Measurements from ENCODE around the gene CMC4.

The CMC4 gene, protein sequence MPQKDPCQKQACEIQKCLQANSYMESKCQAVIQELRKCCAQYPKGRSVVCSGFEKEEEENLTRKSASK

DNA sequence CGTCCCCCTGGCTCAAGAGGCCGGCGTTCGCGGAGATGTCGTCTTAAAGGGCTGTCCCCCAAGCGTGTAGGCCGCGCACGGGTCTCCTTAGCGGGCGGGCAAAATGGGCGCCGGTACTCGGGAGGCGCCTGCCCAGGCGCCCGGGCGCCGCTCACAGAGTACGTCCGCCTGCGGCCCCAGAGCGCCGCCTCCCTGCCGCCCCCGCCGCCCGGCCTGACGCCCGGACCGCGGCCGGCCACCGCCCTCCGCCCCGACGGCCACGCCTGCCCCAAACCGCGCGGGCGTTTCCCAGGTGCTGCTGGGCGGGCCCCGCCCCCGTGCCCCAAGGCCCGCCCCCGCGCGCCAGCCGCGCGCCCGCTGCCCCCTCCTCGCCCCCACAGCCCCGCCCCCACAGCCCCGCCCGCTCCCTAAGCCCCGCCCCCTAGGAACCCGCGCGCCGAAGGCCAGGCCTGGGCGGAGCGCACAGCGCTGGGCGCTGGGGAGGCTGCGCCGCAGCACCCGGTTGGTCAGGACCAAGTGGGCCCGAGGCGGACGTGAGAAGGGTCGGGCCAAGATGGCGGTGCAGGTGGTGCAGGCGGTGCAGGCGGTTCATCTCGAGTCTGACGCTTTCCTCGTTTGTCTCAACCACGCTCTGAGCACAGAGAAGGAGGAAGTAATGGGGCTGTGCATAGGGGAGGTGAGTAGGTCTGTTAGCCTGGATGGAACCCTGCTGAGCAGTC is at the start of gene CMC4, which contains the start of the genes BRCC3 and MTCP1:
Gene CMC4 (minus strand): TSS at position 162 of the 719 bp plus-strand sequence. CDS start 7,113 bp downstream, outside the sequence.
Gene BRCC3 (plus strand): TSS at position 534 of the 719 bp plus-strand sequence. CDS start 20 bp downstream, at position 554.
Gene MTCP1 (minus strand): TSS at position 162 of the 719 bp plus-strand sequence. CDS start 5,126 bp downstream, outside the sequence.
- Histone ChIP-seq H3K9ac (ENCODE audit: low read length) (peak within 1 kb of the TSS; percentile 87), H3K27me3 (replicated peaks; ENCODE audit: control insufficient read depth, insufficient read depth, low read length) (no peaks in the 10 kb centered on the region), H3K4me1 (ENCODE audit: control insufficient read depth, insufficient read depth, low read length) (peaks cover 25% of the 10 kb centered on the region), H3K4me3 (ENCODE audit: low read length) (peak within 1 kb of the TSS; percentile 89), H3K9me3 (ENCODE audit: control insufficient read depth, low read length) (no peaks in the 10 kb centered on the region), H3K36me3 (ENCODE audit: control insufficient read depth, insufficient read depth, low read length, severe bottlenecking) (no peaks in the 10 kb centered on the region)
- DNase-seq (ENCODE audit: low read depth) = peak; percentile 89

DNA sequence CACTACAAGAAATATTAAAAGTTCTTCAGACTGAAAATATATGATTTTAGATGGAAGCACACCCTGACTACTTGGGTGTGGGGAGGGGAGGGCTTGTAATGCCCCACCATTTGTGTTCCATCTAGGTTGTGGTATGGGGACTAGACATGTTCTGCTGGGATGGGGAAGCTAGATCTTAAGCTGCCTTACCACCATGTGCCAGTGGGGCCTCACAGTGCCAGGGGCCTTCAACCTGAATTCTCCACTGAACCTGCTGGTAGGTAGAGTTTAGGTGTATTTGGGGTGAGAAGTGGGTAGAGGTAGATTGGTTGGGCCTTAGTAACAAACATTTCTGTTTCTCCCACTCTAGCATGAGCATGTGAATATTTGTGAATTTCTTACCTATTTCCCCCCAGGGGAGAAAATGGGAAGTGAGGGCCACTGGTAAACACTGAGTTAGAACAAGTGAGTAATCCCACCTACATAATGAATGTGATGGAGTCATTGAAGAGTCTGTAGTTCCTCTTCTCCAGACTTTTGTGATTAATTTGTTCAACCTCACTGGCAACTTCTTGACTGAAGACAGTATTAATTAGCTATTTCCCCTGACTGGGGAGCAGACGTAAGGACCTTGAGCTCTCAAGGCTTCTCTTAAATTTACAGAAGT is 44.4 kb upstream of the CMC4 start:
- H3K4me1 ChIP-seq (ENCODE audit: control insufficient read depth, insufficient read depth, low read length) = no peaks in the 10 kb centered on the region
- no peak for DNase-seq (ENCODE audit: low read depth)
- H3K4me3 ChIP-seq (ENCODE audit: low read length) = no peak overlapping the region
- H3K36me3 ChIP-seq (ENCODE audit: control insufficient read depth, insufficient read depth, low read length, severe bottlenecking) = peaks cover 9% of the 10 kb centered on the region
- H3K9ac ChIP-seq (ENCODE audit: low read length) = no peak overlapping the region
- peaks cover 7% of the 10 kb centered on the region for H3K9me3 ChIP-seq (ENCODE audit: control insufficient read depth, low read length)
- no peaks in the 10 kb centered on the region for H3K27me3 ChIP-seq (replicated peaks; ENCODE audit: control insufficient read depth, insufficient read depth, low read length)

DNA sequence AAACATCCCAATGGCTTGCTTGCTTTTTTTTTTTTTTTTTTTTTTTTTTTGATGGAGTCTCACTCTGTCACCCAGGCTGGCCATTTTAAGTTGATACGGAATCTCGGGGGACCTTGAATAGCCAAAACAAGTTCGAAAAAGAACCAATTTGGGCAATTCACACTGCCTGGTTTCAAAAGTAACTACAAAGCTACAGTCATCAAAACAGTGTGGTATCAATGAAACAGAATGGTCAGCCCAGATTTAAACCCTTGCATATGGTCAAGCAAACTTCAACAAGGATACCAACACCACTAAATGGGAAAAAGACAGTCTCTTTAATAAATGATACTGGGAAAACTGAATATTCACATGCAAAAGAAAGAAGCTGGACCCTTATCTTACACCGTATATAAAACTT is 42.2 kb upstream of the CMC4 start:
- Histone ChIP-seq H3K4me3 (ENCODE audit: low read length) (no peak overlapping the region), H3K9ac (ENCODE audit: low read length) (no peak overlapping the region), H3K36me3 (ENCODE audit: control insufficient read depth, insufficient read depth, low read length, severe bottlenecking) (peaks cover 4% of the 10 kb centered on the region), H3K9me3 (ENCODE audit: control insufficient read depth, low read length) (peaks cover 7% of the 10 kb centered on the region), H3K27me3 (replicated peaks; ENCODE audit: control insufficient read depth, insufficient read depth, low read length) (no peaks in the 10 kb centered on the region), H3K4me1 (ENCODE audit: control insufficient read depth, insufficient read depth, low read length) (no peaks in the 10 kb centered on the region)
- DNase-seq (ENCODE audit: low read depth) = no peak

DNA sequence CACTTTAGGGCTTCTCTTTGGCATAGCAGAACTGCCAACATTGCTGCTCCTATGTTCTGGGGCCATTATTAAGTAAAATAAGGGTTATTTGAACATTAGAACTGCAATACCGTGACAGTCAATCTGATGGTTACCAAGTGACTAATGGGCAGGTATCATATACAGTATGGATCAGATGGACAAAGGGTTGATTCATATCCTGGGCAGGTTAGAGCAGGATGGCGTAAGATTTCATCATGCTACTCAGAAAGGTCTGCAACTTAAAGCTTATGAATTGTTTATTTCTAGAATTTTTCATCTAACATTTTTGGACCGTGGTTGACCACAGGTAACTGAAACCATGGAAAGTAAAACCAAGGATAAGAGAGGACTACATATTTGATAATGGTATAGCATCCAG is 41.2 kb upstream of the CMC4 start:
- H3K36me3 ChIP-seq (ENCODE audit: control insufficient read depth, insufficient read depth, low read length, severe bottlenecking) = peaks cover 6% of the 10 kb centered on the region
- H3K9ac ChIP-seq (ENCODE audit: low read length) = no peak overlapping the region
- no peak for DNase-seq (ENCODE audit: low read depth)
- peaks cover 7% of the 10 kb centered on the region for H3K9me3 ChIP-seq (ENCODE audit: control insufficient read depth, low read length)
- H3K4me3 ChIP-seq (ENCODE audit: low read length) = no peak overlapping the region
- H3K27me3 ChIP-seq (replicated peaks; ENCODE audit: control insufficient read depth, insufficient read depth, low read length) = no peaks in the 10 kb centered on the region
- H3K4me1 ChIP-seq (ENCODE audit: control insufficient read depth, insufficient read depth, low read length) = no peaks in the 10 kb centered on the region

DNA sequence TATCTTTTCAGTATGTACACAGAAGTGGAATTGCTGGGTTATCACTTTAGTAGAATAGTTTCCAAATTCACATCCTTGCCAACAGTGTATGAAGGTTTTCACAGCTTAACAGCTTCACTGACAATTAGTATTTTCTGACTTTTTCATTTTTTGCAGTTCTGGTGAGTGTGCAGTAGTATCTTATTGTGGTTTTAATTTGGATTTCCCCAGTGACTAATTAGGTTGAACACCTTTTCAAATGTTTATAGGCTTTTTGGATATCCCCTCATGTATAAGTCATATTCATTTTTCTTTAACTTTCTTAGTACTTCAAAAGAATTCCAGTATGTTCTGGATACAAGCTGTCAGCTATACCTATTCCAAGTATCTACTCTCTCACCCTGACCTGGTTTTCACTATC is 37.5 kb upstream of the CMC4 start:
- Histone ChIP-seq H3K4me3 (ENCODE audit: low read length) (no peak overlapping the region), H3K9me3 (ENCODE audit: control insufficient read depth, low read length) (peaks cover 6% of the 10 kb centered on the region), H3K27me3 (replicated peaks; ENCODE audit: control insufficient read depth, insufficient read depth, low read length) (no peaks in the 10 kb centered on the region), H3K36me3 (ENCODE audit: control insufficient read depth, insufficient read depth, low read length, severe bottlenecking) (peaks cover 6% of the 10 kb centered on the region), H3K4me1 (ENCODE audit: control insufficient read depth, insufficient read depth, low read length) (peaks cover 8% of the 10 kb centered on the region), H3K9ac (ENCODE audit: low read length) (no peak overlapping the region)
- no peak for DNase-seq (ENCODE audit: low read depth)

DNA sequence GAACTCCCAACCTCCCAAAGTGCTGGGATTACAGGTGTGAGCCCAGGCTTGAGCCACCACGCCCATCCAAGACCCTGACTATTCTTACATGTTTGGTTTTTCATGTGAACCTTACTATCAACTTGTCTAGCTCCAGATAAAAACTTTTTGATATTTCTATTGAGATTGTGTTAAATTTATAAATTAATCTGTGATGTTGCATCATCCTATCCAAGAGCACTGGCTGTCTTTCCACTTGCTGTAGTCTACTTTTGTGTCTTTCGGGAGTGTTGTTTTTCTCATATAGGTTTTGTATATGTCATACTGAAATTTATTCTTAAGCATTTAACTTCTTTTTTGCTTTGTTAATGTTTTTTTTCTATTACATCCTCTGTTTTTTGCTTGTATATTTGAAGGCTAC is 35.0 kb upstream of the CMC4 start:
- H3K9me3 ChIP-seq (ENCODE audit: control insufficient read depth, low read length) = no peaks in the 10 kb centered on the region
- peaks cover 9% of the 10 kb centered on the region for H3K36me3 ChIP-seq (ENCODE audit: control insufficient read depth, insufficient read depth, low read length, severe bottlenecking)
- H3K27me3 ChIP-seq (replicated peaks; ENCODE audit: control insufficient read depth, insufficient read depth, low read length) = no peaks in the 10 kb centered on the region
- H3K4me3 ChIP-seq (ENCODE audit: low read length) = no peak overlapping the region
- H3K4me1 ChIP-seq (ENCODE audit: control insufficient read depth, insufficient read depth, low read length) = peaks cover 8% of the 10 kb centered on the region
- no peak for DNase-seq (ENCODE audit: low read depth)
- H3K9ac ChIP-seq (ENCODE audit: low read length) = no peak overlapping the region

DNA sequence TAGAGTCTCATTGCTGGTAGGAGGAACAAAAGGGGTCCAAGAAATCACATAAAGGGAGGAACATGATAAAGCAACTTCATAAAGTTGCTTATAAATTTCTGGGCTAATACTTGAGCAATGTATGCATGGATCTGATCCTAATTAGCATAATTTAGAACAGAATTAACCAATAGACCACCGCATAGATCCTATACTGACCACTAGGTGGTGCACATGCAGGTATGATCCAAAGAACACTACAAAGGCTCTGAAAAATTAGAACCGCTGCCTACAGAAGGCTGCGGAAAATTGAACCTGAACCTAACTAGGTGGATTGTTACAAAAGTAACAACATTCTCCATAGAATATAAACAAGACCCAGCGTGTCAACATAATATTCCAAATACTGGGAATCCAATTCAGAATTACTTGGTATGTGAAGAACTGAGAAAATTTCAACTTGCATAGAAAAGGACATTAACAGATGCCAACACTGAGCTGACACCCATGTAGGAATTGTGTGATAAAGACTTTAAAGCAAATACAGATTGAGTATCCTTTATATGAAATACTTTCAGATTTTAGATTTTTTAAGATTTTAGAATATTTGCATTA is 23.6 kb upstream of the CMC4 start:
- no peak overlapping the region for H3K9ac ChIP-seq (ENCODE audit: low read length)
- no peak overlapping the region for H3K4me3 ChIP-seq (ENCODE audit: low read length)
- H3K36me3 ChIP-seq (ENCODE audit: control insufficient read depth, insufficient read depth, low read length, severe bottlenecking) = peaks cover 18% of the 10 kb centered on the region
- peak; percentile 66 for DNase-seq (ENCODE audit: low read depth)
- H3K4me1 ChIP-seq (ENCODE audit: control insufficient read depth, insufficient read depth, low read length) = no peaks in the 10 kb centered on the region
- H3K27me3 ChIP-seq (replicated peaks; ENCODE audit: control insufficient read depth, insufficient read depth, low read length) = no peaks in the 10 kb centered on the region
- H3K9me3 ChIP-seq (ENCODE audit: control insufficient read depth, low read length) = no peaks in the 10 kb centered on the region

DNA sequence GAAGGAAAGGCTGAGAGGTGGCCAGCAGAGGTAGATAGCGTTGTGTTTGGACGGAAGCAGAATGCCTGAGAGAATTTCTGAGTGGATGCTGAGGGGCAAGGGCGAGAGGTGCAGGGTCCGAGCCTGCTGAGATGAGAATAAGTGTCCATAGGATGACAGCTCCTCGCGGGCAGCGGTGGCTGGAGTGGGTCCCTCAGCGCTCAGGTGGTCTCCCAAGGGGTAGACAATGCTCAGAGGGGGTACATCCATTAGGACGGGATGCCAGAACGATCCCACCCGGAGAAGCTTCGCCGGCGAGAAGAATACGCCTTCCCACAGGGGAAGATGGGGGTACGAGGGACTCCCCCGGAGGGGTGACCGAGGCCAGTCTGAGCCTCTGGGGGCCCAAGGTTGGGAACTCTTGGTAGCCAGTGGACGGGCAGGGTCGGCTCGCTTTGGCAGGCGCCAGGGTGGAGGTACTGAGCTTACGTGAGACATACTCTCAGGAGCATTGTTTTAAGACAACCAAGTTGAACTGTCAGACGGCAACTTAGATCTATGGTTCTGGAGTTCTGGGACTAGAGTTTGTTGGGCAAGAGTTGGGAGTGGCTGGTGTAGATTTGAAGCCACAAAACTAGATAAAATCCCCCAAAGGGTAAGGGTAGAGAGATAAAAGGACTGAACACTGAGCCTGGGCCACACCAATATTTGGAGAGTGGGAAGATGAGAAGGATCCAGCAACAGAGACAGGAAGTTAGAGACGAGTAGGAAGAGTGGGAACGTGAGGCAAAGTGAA is 16.2 kb upstream of the CMC4 start:
- Histone ChIP-seq H3K27me3 (replicated peaks; ENCODE audit: control insufficient read depth, insufficient read depth, low read length) (no peaks in the 10 kb centered on the region), H3K9me3 (ENCODE audit: control insufficient read depth, low read length) (no peaks in the 10 kb centered on the region), H3K4me1 (ENCODE audit: control insufficient read depth, insufficient read depth, low read length) (no peaks in the 10 kb centered on the region), H3K4me3 (ENCODE audit: low read length) (no peak overlapping the region), H3K36me3 (ENCODE audit: control insufficient read depth, insufficient read depth, low read length, severe bottlenecking) (peaks cover 13% of the 10 kb centered on the region), H3K9ac (ENCODE audit: low read length) (no peak overlapping the region)
- DNase-seq (ENCODE audit: low read depth) = no peak

DNA sequence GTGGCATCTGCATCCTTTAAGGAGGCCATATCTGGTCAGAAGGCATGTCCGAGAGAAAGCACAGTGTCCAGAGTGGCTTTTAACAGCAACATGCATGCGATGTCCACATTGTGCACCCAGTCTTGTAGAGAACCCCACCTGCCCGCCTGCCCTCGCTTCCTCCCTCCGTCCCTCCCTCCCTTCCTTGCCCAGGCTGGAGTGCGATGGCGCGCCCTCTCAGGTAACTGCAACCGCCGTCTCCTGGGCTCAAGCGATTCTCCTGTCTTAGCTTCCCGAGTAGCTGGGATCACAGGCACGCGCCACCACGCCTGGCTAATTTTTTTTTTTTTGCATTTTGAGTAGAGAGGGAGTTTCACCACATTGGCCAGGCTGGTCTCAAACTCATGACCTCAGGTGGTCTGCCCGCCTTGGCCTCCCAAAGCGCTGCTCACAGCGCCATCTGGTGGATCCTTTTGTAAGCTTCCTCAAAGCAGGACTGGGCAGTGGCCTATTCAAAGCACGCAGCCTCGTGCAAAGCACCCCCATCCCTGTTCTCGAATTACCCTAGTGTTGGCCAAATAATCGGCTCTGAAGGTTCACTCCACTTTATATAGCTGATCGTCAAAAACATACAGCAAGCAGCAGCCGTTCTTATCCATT is 15.4 kb upstream of the CMC4 start:
- H3K9me3 ChIP-seq (ENCODE audit: control insufficient read depth, low read length) = no peaks in the 10 kb centered on the region
- no peak overlapping the region for H3K9ac ChIP-seq (ENCODE audit: low read length)
- H3K4me3 ChIP-seq (ENCODE audit: low read length) = no peak overlapping the region
- peaks cover 12% of the 10 kb centered on the region for H3K36me3 ChIP-seq (ENCODE audit: control insufficient read depth, insufficient read depth, low read length, severe bottlenecking)
- DNase-seq (ENCODE audit: low read depth) = peak; percentile 50
- no peaks in the 10 kb centered on the region for H3K4me1 ChIP-seq (ENCODE audit: control insufficient read depth, insufficient read depth, low read length)
- H3K27me3 ChIP-seq (replicated peaks; ENCODE audit: control insufficient read depth, insufficient read depth, low read length) = no peaks in the 10 kb centered on the region

DNA sequence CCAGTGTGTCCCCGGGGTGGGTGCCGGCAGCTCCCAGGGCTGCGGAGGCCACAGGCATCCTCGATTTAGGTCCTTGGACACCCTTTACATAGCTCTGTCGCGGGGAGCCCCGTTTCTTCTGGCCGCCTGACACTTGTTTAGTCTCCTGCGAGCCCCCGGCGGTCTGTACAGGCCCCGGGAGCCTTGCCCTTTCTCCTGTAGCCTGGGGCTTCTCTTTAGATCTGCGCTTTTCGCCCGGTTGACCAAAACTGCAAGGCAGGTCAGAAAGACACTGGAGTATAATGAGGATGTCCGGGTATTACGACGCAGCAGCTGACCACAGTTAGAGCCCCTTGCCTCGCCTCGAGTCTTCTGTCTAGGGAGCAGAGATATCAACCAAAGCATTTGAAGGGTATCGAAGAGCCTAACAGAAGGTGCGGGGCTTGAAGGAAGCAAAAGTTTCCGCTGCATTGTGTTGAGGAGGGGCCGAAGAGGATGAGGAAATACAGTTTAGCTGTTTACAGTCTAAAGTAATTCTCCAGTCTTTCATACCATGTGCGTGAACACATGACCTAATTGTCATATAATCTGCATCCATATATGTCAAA is 851 bp upstream of the CMC4 start:
- H3K9me3 ChIP-seq (ENCODE audit: control insufficient read depth, low read length) = no peaks in the 10 kb centered on the region
- peak overlapping the region; percentile 89 for H3K4me3 ChIP-seq (ENCODE audit: low read length)
- H3K9ac ChIP-seq (ENCODE audit: low read length) = peak overlapping the region; percentile 87
- peaks cover 25% of the 10 kb centered on the region for H3K4me1 ChIP-seq (ENCODE audit: control insufficient read depth, insufficient read depth, low read length)
- peak; percentile 17 for DNase-seq (ENCODE audit: low read depth)
- H3K36me3 ChIP-seq (ENCODE audit: control insufficient read depth, insufficient read depth, low read length, severe bottlenecking) = peaks cover 2% of the 10 kb centered on the region
- H3K27me3 ChIP-seq (replicated peaks; ENCODE audit: control insufficient read depth, insufficient read depth, low read length) = no peaks in the 10 kb centered on the region
